Mammary epithelial cell (primary cell): ENCODE results near the gene COPS8.

ENCODE experiments used
- EZH2 ChIP-seq: IDR thresholded peaks from 2 replicates; pipeline ENCODE4 v1.6.1; 2012; ENCODE audit warnings: low read length, inconsistent platforms, borderline replicate concordance
- TF ChIP-seq, protein P1 (sequence below), 2 donors: IDR thresholded peaks in 1 of 2; conservative IDR thresholded peaks in 1 of 2; 2 replicates each; pipeline ENCODE4 v1.5.1; 2011 to 2012; ENCODE audit warnings: inconsistent platforms in 2 of 2, low read length in 2 of 2, mild to moderate bottlenecking in 2 of 2, control low read depth in 1 of 2, low read depth in 1 of 2; ENCODE audit not compliant: insufficient read depth in 1 of 2; ENCODE audit errors: extremely low read depth in 1 of 2

DNA sequence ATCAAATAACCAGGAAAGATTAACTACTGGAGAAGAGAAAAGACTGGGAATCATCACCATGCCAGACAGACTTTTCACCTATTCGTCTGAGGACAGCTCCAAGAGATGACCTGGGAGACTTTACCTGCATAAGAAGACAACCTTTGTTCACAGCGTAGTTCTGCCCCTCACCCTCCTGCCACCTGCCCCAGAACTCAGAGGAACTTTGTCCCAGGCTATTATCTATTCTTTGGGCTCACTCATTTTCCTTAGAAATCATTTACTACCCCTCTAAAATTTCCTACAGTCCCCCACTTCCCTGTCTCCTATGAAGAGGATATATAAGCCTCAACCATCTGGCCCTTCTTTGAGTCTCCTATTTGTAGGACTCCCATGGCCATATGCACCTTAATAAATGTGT lies 19.3 kb upstream of the COPS8 start:
- TF ChIP-seq, protein P1, sequence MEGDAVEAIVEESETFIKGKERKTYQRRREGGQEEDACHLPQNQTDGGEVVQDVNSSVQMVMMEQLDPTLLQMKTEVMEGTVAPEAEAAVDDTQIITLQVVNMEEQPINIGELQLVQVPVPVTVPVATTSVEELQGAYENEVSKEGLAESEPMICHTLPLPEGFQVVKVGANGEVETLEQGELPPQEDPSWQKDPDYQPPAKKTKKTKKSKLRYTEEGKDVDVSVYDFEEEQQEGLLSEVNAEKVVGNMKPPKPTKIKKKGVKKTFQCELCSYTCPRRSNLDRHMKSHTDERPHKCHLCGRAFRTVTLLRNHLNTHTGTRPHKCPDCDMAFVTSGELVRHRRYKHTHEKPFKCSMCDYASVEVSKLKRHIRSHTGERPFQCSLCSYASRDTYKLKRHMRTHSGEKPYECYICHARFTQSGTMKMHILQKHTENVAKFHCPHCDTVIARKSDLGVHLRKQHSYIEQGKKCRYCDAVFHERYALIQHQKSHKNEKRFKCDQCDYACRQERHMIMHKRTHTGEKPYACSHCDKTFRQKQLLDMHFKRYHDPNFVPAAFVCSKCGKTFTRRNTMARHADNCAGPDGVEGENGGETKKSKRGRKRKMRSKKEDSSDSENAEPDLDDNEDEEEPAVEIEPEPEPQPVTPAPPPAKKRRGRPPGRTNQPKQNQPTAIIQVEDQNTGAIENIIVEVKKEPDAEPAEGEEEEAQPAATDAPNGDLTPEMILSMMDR (conservative IDR thresholded peaks at IDR 0.05 in 1 of 2, IDR thresholded peaks at IDR 0.05 in 1 of 2; ENCODE audit: extremely low read depth in 1 of 2, insufficient read depth in 1 of 2, low read depth in 1 of 2, low read length in 2 of 2): no peak
- no peak for TF ChIP-seq EZH2
